ENCODE measurements around the gene MAP2K7. TPM values are rescaled to one million over a fixed set of nuclear protein-coding genes. Genes with fewer than 3 reads are reported as not detected.

Gene MAP2K7
- total RNA-seq, 1 experiment from 2014 or later = 39.4 TPM

GRCh38 chr19:7928334-7928706, 24.6 kb downstream of the MAP2K7 start:
- ChIA-PET CTCF (interaction anchor here (1.1 to 2.5 kb wide), 10 partner anchors 11 to 296 kb away, joined by 4 to 39 read pairs (median 8); partner anchors contain the start of gene TIMM44), POLR2A (interaction anchor here (1.3 kb wide), 1 partner anchor 16 kb away, joined by 13 read pairs; the partner anchor contains the start of gene TIMM44)
- TF ChIP-seq CDX4 (CRISPR knock-in tag; IDR thresholded peaks at IDR 0.05; ENCODE audit: borderline replicate concordance) (no peak), FOXJ3 (CRISPR knock-in tag; IDR thresholded peaks at IDR 0.05; ENCODE audit: borderline replicate concordance) (no peak), OVOL2 (CRISPR knock-in tag; IDR thresholded peaks at IDR 0.05; ENCODE audit: borderline replicate concordance) (no peak), ZBTB21 (CRISPR knock-in tag; IDR thresholded peaks at IDR 0.05; ENCODE audit: borderline replicate concordance) (no peak), SP1 (CRISPR knock-in tag; conservative IDR thresholded peaks at IDR 0.05) (no peak), CBFB (CRISPR knock-in tag; IDR thresholded peaks at IDR 0.05; ENCODE audit: low read depth) (no peak), ERG (CRISPR knock-in tag; IDR thresholded peaks at IDR 0.05) (no peak), PRDM15 (CRISPR knock-in tag; IDR thresholded peaks at IDR 0.05) (no peak), IRF1 (CRISPR knock-in tag; IDR thresholded peaks at IDR 0.05) (no peak), ZNF138 (CRISPR knock-in tag; conservative IDR thresholded peaks at IDR 0.05) (no peak), RELA (CRISPR knock-in tag; IDR thresholded peaks at IDR 0.05; ENCODE audit: borderline replicate concordance) (no peak), ETV6 (CRISPR knock-in tag; IDR thresholded peaks at IDR 0.05) (no peak), ZNF219 (CRISPR knock-in tag; IDR thresholded peaks at IDR 0.05; ENCODE audit: borderline replicate concordance) (no peak), JAZF1 (CRISPR knock-in tag; IDR thresholded peaks at IDR 0.05) (no peak), CREM (CRISPR knock-in tag; IDR thresholded peaks at IDR 0.05) (no peak), CTCF (IDR thresholded peaks at IDR 0.05) (no peak)
- DNase-seq (ENCODE audit: low spot score) (no peak), ATAC-seq (no peak)
- no peaks in the 10 kb centered on the region for H3K27me3 Mint-ChIP-seq (ENCODE audit: low read depth)
- peaks cover 13% of the 10 kb centered on the region for H3K36me3 Mint-ChIP-seq
- no peak overlapping the region for H3K27ac Mint-ChIP-seq
- H3K4me3 Mint-ChIP-seq = no peak overlapping the region
- H3K4me1 Mint-ChIP-seq = peaks cover 4% of the 10 kb centered on the region; the same call in 1 of the 2 replicates
- H3K9me3 Mint-ChIP-seq = no peaks in the 10 kb centered on the region
